ENCODE measurements around the gene TEPSIN. TPM values are rescaled to one million over a fixed set of nuclear protein-coding genes. Genes with fewer than 3 reads are reported as not detected.

Gene TEPSIN
- total and polyA plus RNA-seq, 2 of the 13 experiments (the other 11 are each of a cell fraction or from before 2014, with no cell fraction given): 16.1 to 18.8 TPM

DNA sequence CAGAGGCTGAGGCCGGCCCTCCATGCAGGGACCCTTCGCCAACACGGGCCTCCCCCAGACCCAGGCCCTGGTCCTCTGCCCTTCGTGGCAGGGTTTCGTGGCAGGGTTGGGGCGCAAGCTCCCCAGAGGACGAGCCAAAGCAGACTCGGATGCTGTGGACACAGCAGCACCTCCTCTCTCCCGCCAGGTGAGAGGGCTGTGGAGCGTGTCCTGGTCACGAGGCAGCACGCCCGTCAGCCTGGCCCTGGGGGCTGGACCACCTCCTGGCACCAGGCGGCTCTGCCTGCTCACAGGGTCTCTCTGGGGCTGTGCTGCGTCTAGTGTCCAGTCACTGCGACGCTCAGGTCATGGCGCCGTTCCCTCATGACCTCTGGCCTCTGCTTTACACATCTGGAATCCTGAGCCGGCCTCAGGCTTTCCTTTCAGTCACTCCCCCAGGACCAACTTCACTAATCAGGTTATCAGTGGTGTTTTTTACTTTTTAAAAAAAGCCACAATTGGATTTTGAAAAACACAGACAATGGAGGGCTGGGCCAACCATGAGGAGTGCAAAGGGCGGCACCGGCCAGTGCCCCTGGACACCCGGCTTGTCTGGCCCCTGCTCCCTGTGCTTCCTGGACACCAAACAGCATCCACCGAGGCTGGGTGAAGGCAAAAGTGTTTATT lies 5.6 kb upstream of the TEPSIN start (continued):
- TF ChIP-seq, protein P1, sequence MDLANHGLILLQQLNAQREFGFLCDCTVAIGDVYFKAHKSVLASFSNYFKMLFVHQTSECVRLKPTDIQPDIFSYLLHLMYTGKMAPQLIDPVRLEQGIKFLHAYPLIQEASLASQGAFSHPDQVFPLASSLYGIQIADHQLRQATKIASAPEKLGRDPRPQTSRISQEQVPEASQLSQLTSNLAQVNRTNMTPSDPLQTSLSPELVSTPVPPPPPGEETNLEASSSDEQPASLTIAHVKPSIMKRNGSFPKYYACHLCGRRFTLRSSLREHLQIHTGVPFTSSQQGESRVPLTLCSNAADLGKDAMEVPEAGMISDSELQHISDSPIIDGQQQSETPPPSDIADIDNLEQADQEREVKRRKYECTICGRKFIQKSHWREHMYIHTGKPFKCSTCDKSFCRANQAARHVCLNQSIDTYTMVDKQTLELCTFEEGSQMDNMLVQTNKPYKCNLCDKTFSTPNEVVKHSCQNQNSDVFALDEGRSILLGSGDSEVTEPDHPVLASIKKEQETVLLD (CRISPR knock-in tag; IDR thresholded peaks at IDR 0.05; ENCODE audit: low read depth): no peak
- TF ChIP-seq ZNF260 (CRISPR knock-in tag; IDR thresholded peaks at IDR 0.05; ENCODE audit: borderline replicate concordance, low read depth) (no peak), MEF2D (CRISPR knock-in tag; IDR thresholded peaks at IDR 0.05) (peak; percentile 25; the same call in 1 of the 2 replicates), DMAP1 (CRISPR knock-in tag; IDR thresholded peaks at IDR 0.05) (no peak), ZNF558 (CRISPR knock-in tag; IDR thresholded peaks at IDR 0.05; ENCODE audit: borderline replicate concordance) (no peak), ZFAT (CRISPR knock-in tag; conservative IDR thresholded peaks at IDR 0.05) (no peak), EEA1 (CRISPR knock-in tag; IDR thresholded peaks at IDR 0.05; ENCODE audit: borderline replicate concordance) (no peak), FOXK2 (IDR thresholded peaks at IDR 0.05) (no peak), ZNF580 (CRISPR knock-in tag; IDR thresholded peaks at IDR 0.05; ENCODE audit: borderline replicate concordance, low read depth) (no peak), PHF8 (CRISPR knock-in tag; IDR thresholded peaks at IDR 0.05) (peak; percentile 33), ARNTL (CRISPR knock-in tag; IDR thresholded peaks at IDR 0.05) (no peak), ZNF749 (CRISPR knock-in tag; IDR thresholded peaks at IDR 0.05; ENCODE audit: borderline replicate concordance) (0 out of 2 replicates have a peak, but pooled peaks have one; percentile 19), AGO1 (IDR thresholded peaks at IDR 0.05; ENCODE audit: low read depth, low read length, poor library complexity, severe bottlenecking) (peak; percentile 98), ZBTB34 (CRISPR knock-in tag; IDR thresholded peaks at IDR 0.05) (0 out of 2 replicates have a peak, but pooled peaks have one; percentile 66), AKAP8 (CRISPR knock-in tag; IDR thresholded peaks at IDR 0.05) (0 out of 2 replicates have a peak, but pooled peaks have one; percentile 35), CCAR2 (optimal IDR thresholded peaks at IDR 0.05; ENCODE audit: low read depth, low read length) (no peak)
- TF ChIP-seq, protein P2, sequence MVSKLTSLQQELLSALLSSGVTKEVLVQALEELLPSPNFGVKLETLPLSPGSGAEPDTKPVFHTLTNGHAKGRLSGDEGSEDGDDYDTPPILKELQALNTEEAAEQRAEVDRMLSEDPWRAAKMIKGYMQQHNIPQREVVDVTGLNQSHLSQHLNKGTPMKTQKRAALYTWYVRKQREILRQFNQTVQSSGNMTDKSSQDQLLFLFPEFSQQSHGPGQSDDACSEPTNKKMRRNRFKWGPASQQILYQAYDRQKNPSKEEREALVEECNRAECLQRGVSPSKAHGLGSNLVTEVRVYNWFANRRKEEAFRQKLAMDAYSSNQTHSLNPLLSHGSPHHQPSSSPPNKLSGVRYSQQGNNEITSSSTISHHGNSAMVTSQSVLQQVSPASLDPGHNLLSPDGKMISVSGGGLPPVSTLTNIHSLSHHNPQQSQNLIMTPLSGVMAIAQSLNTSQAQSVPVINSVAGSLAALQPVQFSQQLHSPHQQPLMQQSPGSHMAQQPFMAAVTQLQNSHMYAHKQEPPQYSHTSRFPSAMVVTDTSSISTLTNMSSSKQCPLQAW (CRISPR knock-in tag; IDR thresholded peaks at IDR 0.05): 0 out of 2 replicates have a peak, but pooled peaks have one; percentile 10
- TF ChIP-seq, protein P3, sequence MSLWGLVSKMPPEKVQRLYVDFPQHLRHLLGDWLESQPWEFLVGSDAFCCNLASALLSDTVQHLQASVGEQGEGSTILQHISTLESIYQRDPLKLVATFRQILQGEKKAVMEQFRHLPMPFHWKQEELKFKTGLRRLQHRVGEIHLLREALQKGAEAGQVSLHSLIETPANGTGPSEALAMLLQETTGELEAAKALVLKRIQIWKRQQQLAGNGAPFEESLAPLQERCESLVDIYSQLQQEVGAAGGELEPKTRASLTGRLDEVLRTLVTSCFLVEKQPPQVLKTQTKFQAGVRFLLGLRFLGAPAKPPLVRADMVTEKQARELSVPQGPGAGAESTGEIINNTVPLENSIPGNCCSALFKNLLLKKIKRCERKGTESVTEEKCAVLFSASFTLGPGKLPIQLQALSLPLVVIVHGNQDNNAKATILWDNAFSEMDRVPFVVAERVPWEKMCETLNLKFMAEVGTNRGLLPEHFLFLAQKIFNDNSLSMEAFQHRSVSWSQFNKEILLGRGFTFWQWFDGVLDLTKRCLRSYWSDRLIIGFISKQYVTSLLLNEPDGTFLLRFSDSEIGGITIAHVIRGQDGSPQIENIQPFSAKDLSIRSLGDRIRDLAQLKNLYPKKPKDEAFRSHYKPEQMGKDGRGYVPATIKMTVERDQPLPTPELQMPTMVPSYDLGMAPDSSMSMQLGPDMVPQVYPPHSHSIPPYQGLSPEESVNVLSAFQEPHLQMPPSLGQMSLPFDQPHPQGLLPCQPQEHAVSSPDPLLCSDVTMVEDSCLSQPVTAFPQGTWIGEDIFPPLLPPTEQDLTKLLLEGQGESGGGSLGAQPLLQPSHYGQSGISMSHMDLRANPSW (CRISPR knock-in tag; IDR thresholded peaks at IDR 0.05; ENCODE audit: borderline replicate concordance): no peak
- TF ChIP-seq, protein P4, sequence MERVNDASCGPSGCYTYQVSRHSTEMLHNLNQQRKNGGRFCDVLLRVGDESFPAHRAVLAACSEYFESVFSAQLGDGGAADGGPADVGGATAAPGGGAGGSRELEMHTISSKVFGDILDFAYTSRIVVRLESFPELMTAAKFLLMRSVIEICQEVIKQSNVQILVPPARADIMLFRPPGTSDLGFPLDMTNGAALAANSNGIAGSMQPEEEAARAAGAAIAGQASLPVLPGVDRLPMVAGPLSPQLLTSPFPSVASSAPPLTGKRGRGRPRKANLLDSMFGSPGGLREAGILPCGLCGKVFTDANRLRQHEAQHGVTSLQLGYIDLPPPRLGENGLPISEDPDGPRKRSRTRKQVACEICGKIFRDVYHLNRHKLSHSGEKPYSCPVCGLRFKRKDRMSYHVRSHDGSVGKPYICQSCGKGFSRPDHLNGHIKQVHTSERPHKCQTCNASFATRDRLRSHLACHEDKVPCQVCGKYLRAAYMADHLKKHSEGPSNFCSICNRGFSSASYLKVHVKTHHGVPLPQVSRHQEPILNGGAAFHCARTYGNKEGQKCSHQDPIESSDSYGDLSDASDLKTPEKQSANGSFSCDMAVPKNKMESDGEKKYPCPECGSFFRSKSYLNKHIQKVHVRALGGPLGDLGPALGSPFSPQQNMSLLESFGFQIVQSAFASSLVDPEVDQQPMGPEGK (CRISPR knock-in tag; IDR thresholded peaks at IDR 0.05): no peak
